ACHN (cell line): ENCODE measurements around the gene SERPINE1.

ENCODE experiments used
- DNase-seq: peaks from one replicate; pipeline ENCODE4 v3.0.0-alpha.2; 2015
- in situ Hi-C: cut with HindIII; loops from 2 replicates; pipeline ENCODE4 v1.10.0; 2017; ENCODE audit warnings: low sequenced_read_pairs, low pct_ligation_motif_present, low pct_unique_long_range_greater_than_20kb

The SERPINE1 gene

DNA sequence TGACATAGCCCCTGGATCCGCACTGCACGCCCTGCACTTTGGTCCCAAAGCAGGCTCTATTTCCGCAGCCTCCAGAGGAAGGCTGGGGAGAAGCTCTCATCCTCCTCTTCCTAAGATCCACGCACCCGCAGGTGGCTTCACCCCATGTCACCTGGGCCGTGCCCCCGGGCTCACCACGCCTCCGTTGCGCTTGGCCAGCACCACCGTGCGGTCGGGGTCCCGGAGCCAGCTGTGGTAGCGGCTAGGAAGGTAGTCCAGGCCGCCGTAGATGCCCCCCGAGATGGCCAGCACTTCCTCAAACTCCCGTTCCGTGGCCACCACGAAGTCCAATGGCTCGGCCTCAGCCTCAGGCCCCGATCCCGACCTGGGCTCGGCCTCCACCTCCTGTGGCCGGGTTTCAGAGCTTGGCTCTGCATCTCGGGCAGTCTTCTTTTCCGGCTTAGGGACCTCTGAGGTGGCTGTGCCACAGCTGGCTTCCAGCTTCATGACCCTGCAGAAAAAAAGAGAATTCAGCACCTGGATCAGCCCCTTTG, 47.5 kb downstream of the SERPINE1 start:
- in situ Hi-C loops, result no loop called here
- no peak for DNase-seq

DNA sequence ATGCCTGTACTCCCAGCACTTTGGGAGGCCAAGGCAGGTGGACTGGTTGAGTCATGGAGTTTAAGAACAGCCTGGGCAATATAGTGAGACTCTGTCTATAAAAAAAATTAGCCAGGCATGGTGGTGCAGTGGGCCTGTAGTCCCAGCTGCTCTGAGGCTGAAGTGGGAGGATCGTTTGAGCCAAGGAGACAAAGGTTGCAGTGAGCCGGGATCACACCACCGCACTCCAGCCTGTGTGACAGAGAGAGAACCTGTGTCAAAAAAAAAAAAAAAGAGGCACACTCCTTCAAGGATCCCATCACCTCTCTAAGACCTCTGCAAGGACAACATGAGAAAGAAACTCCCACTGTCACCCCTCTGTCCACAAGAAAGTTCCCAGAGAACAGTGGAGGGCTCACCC, 48.8 kb downstream of the SERPINE1 start:
- DNase-seq, result no peak
- in situ Hi-C loops, result no loop called here

- no peak for DNase-seq
- in situ Hi-C loops, result no loop called here
These were observed 50.7 kb downstream of the SERPINE1 start for GRCh38 chr7:101177644-101178043.

DNA sequence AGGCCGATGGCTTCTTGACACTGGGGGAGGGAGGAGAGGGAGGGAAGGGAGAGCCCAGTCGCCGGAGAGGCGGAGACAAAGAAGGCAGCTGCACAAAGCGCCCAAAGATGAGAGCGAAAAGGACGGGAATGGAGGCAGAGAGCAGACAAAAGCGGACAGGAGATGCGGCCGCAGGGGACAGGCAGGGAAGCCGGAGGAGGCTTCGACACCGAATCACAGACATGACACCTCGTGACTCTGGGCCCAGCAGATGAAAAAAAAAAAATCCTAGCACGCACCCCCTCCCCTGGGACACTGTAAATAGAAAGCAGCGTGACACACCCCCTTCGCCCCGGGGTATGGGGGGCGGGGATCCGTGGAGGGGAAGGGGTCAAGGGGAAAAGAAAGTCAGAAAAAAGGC, 52.2 kb downstream of the SERPINE1 start:
- in situ Hi-C loops, result no loop called here
- DNase-seq, result peak; percentile 25

DNA sequence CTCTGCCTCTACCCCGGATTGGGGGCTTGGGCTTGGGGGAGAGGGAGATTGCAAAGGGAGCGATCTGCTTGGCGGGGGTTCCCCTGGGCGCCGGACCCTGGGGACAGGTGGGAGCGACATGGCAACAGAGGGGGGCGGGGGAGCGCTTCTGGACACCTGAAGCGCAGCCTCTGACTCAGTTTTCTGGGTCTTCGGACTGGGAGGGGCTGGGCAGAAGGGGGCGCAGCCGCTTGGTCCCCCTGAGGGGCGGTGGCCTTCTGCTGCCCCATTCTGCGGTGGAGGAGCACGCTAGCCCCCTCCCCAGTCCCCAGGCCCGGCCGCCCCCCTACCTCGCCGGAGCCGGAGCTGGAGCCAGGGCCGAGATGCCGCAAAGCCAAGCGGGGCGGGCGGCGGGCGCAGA, 52.8 kb downstream of the SERPINE1 start:
- in situ Hi-C loops, result no loop called here
- DNase-seq, result no peak

DNA sequence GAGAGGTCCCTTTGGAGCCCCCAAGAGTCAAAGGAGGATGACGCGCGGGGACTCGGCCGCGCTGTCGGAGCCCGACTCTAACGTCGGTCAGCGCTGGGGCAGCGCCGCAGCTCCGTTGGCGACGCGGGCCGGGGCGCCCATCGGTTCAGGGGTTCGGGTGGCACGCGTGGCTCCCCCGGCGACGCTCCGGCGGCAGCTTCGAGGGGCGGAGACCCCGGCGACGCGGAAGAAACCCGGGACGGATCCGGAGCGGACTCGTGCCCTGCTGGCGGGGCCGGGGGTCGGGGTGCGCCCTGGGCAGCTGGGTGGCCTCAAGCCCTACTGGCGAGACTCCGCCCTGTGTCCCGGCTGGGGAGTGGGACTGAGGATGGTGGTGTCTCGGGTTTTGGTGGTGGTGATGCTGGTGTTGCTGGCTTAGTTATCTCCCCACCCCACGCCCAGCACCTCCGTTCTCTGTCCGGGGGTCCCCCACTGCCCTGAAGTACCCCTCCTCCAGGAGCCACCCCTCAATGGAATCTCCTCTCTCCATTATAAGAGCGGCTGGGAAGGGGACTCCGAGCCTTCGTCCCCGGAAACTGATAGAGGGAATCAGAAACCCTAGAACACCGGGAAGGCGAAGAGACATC, 53.3 kb downstream of the SERPINE1 start, which contains the start of gene NAT16:
TSS of gene NAT16 (minus strand) at position 164 of the 626 bp plus-strand sequence. CDS start 5,486 bp downstream, outside the sequence.
- in situ Hi-C loops, result no loop called here
- DNase-seq, result no peak

- peak; percentile 79 for DNase-seq
- in situ Hi-C loops, result no loop called here
These were observed 58.4 kb downstream of the SERPINE1 start for GRCh38 chr7:101185258-101185839.

DNA sequence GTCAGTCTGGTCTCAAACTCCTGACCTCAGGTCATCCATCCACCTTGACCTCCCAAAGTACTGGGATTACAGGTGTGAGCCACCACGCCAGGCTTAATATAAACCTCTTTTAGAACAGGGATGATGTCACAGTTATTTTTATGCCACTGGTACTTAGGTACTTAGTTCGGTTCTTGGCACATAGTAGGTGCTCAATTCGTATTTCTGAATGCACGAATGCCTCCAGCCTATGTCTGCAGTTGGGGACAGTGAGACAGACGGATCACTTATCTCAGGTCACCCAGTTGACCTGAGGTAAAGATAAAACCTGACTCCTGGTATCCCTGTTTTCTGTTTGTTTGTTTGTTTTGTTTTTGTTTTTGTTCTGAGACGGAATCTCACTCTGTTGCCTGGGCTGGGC, 59.3 kb downstream of the SERPINE1 start:
- DNase-seq, result no peak
- in situ Hi-C loops, result no loop called here

GRCh38 chr7:101186844-101187428, 60.0 kb downstream of the SERPINE1 start:
- DNase-seq, result no peak
- in situ Hi-C loops, result no loop called here
